GM21367 (cell line): ENCODE data around the gene FOXD4L3.
"Not testable (repeated sequence)": the region's sequence is repeated elsewhere in the genome, so short reads cannot be mapped to it uniquely, and the experiment has no call there.

Experiments used
- ATAC-seq: cut with Tn5 transposase; IDR thresholded peaks from one replicate; pipeline ENCODE4 v1.9.1; 2021; ENCODE audit not compliant: unreplicated experiment

Gene FOXD4L3

GRCh38 chr9:68302567-68302966 is at the start of gene FOXD4L3:
Gene FOXD4L3, plus strand, starts transcription at chr9:68302867. Its CDS starts 85 bp downstream, at chr9:68302952.
- ATAC-seq: not testable (repeated sequence)

- ATAC-seq: not testable (repeated sequence)
Observed at GRCh38 chr9:68281041-68281440, 21.6 kb upstream of the FOXD4L3 start.

- not testable (repeated sequence) for ATAC-seq
Observed at GRCh38 chr9:68303771-68304170, 1.1 kb downstream of the FOXD4L3 start.

- not testable (repeated sequence) for ATAC-seq
Observed at GRCh38 chr9:68304212-68304611, 1.5 kb downstream of the FOXD4L3 start.

GRCh38 chr9:68304777-68305176 is 2.1 kb downstream of the FOXD4L3 start:
- ATAC-seq: not testable (repeated sequence)

GRCh38 chr9:68305680-68306285 is 3.1 kb downstream of the FOXD4L3 start:
- not testable (repeated sequence) for ATAC-seq

GRCh38 chr9:68306391-68306964 is 3.8 kb downstream of the FOXD4L3 start:
- not testable (repeated sequence) for ATAC-seq

GRCh38 chr9:68307127-68307526 is 4.5 kb downstream of the FOXD4L3 start:
- ATAC-seq: not testable (repeated sequence)

- ATAC-seq: not testable (repeated sequence)
Observed at GRCh38 chr9:68307654-68308053, 5.0 kb downstream of the FOXD4L3 start.

GRCh38 chr9:68311208-68311607 is 8.5 kb downstream of the FOXD4L3 start:
- ATAC-seq: not testable (repeated sequence)

GRCh38 chr9:68318209-68318608 is 15.5 kb downstream of the FOXD4L3 start:
- not testable (repeated sequence) for ATAC-seq

- not testable (repeated sequence) for ATAC-seq
Observed at GRCh38 chr9:68323749-68324148, 21.1 kb downstream of the FOXD4L3 start.

GRCh38 chr9:68324518-68324917 is 21.9 kb downstream of the FOXD4L3 start:
- ATAC-seq: not testable (repeated sequence)

GRCh38 chr9:68329106-68329505 is 26.4 kb downstream of the FOXD4L3 start:
- ATAC-seq: not testable (repeated sequence)

GRCh38 chr9:68330531-68331173 is 28.0 kb downstream of the FOXD4L3 start:
- ATAC-seq: not testable (repeated sequence)

GRCh38 chr9:68332122-68332521 is 29.5 kb downstream of the FOXD4L3 start:
- ATAC-seq: not testable (repeated sequence)

GRCh38 chr9:68335935-68336334 is 33.3 kb downstream of the FOXD4L3 start:
- not testable (repeated sequence) for ATAC-seq

- ATAC-seq: not testable (repeated sequence)
Observed at GRCh38 chr9:68336639-68337339, 34.1 kb downstream of the FOXD4L3 start.

GRCh38 chr9:68338000-68338399 is 35.3 kb downstream of the FOXD4L3 start:
- not testable (repeated sequence) for ATAC-seq

- not testable (repeated sequence) for ATAC-seq
Observed at GRCh38 chr9:68342265-68343025, 39.8 kb downstream of the FOXD4L3 start.

GRCh38 chr9:68343242-68343641 is 40.6 kb downstream of the FOXD4L3 start:
- not testable (repeated sequence) for ATAC-seq
